Neuronal stem cell (in vitro differentiated cells): ENCODE data around the gene LXN.

Experiments
- DNase-seq: peaks from one replicate; pipeline ENCODE4 v3.0.0-alpha.2; 2013; ENCODE audit warnings: low spot score
- H2AFZ ChIP-seq: one replicate; pipeline ENCODE4 v1.6.1; 2013; ENCODE audit warnings: mild to moderate bottlenecking, low read length, inconsistent platforms
- H2AK5ac ChIP-seq: 2 replicates; pipeline ENCODE4 v1.6.1; 2013; ENCODE audit warnings: low read depth, mild to moderate bottlenecking, inconsistent platforms, low read length, moderate library complexity, mixed read lengths
- H2BK120ac ChIP-seq: 2 replicates; pipeline ENCODE4 v1.6.1; 2013; ENCODE audit warnings: low read depth, mild to moderate bottlenecking, inconsistent platforms, low read length, moderate library complexity, mixed read lengths
- H2BK12ac ChIP-seq: one replicate; pipeline ENCODE4 v1.6.1; 2013; ENCODE audit warnings: low read length, inconsistent platforms
- H2BK15ac ChIP-seq: 2 replicates; pipeline ENCODE4 v1.6.1; 2013; ENCODE audit warnings: mild to moderate bottlenecking, low read length, inconsistent platforms, mixed read lengths
- H2BK5ac ChIP-seq: one replicate; pipeline ENCODE4 v1.6.1; 2013; ENCODE audit warnings: inconsistent platforms, mild to moderate bottlenecking, low read length, moderate library complexity
- H3K14ac ChIP-seq: one replicate; pipeline ENCODE4 v1.6.1; 2013; ENCODE audit warnings: low read length, inconsistent platforms
- H3K18ac ChIP-seq: 2 replicates; pipeline ENCODE4 v1.6.1; 2013; ENCODE audit warnings: low read length, inconsistent platforms
- H3K23ac ChIP-seq: 2 replicates; pipeline ENCODE4 v1.6.1; 2013; ENCODE audit warnings: low read depth, mild to moderate bottlenecking, mixed read lengths, low read length, inconsistent platforms; ENCODE audit not compliant: poor library complexity
- H3K27ac ChIP-seq: replicated peaks from 3 replicates; pipeline ENCODE4 v1.5.1; 2013; ENCODE audit warnings: low read length, inconsistent platforms
- H3K27me3 ChIP-seq, 3 experiments: 2 replicates each; pipeline ENCODE4 v1.6.1; 2013; ENCODE audit warnings: low read length in 3 of 3, mild to moderate bottlenecking in 2 of 3, inconsistent platforms in 1 of 3, low read depth in 1 of 3, mixed read lengths in 1 of 3, moderate library complexity in 1 of 3; ENCODE audit not compliant: control insufficient read depth in 3 of 3, insufficient read depth in 3 of 3
- H3K36me3 ChIP-seq, 2 donors: replicated peaks in 1 of 2; 2 replicates each; pipeline ENCODE4 v1.6.1; 2013; ENCODE audit warnings: low read length in 2 of 2; ENCODE audit not compliant: control insufficient read depth in 2 of 2, insufficient read depth in 2 of 2
- H3K4ac ChIP-seq: 2 replicates; pipeline ENCODE4 v1.6.1; 2013; ENCODE audit warnings: inconsistent platforms, mild to moderate bottlenecking, low read length, moderate library complexity
- H3K4me1 ChIP-seq, 2 donors: 1 replicate in 1 of 2; 2 replicates in 1 of 2; pipeline ENCODE4 v1.6.1; 2013; ENCODE audit warnings: low read length in 2 of 2, low read depth in 1 of 2; ENCODE audit not compliant: control insufficient read depth in 2 of 2, insufficient read depth in 1 of 2
- H3K4me2 ChIP-seq: one replicate; pipeline ENCODE4 v1.6.1; 2013; ENCODE audit warnings: mild to moderate bottlenecking, low read length, inconsistent platforms; ENCODE audit not compliant: insufficient read depth, poor library complexity, severe bottlenecking
- H3K4me3 ChIP-seq, 2 donors: 2 replicates each; pipeline ENCODE4 v1.5.1; 2013; ENCODE audit warnings: low read length in 2 of 2, mild to moderate bottlenecking in 2 of 2, inconsistent platforms in 1 of 2, moderate library complexity in 1 of 2
- H3K79me1 ChIP-seq: one replicate; pipeline ENCODE4 v1.6.1; 2013; ENCODE audit warnings: low read depth, mild to moderate bottlenecking, inconsistent platforms, low read length, moderate library complexity
- H3K9ac ChIP-seq: one replicate; pipeline ENCODE4 v1.6.1; 2013; ENCODE audit warnings: mild to moderate bottlenecking, low read depth, low read length, inconsistent platforms; ENCODE audit not compliant: poor library complexity
- H3K9me3 ChIP-seq, 2 donors: replicated peaks in 1 of 2; 2 replicates each; pipeline versions ENCODE3 to v1.6.1; 2013; ENCODE audit warnings: low read length in 2 of 2, mild to moderate bottlenecking in 2 of 2, inconsistent platforms in 1 of 2, low read depth in 1 of 2, mixed read lengths in 1 of 2, moderate library complexity in 1 of 2; ENCODE audit not compliant: control insufficient read depth in 2 of 2, insufficient read depth in 1 of 2
- H4K8ac ChIP-seq: one replicate; pipeline ENCODE4 v1.6.1; 2013; ENCODE audit warnings: low read depth, mild to moderate bottlenecking, inconsistent platforms, low read length, moderate library complexity
- H4K91ac ChIP-seq: one replicate; pipeline ENCODE4 v1.6.1; 2013; ENCODE audit warnings: low read length, low read depth, mild to moderate bottlenecking, inconsistent platforms; ENCODE audit not compliant: poor library complexity
- WGBS, 2 donors: extraction: QIAGEN DNeasy Blood & Tissue Kit; methylation state at CpG; one replicate each; pipeline ENCODE4 v1.1.7; 2013; ENCODE audit warnings: missing lambda C conversion rate in 2 of 2, mixed read lengths in 1 of 2; ENCODE audit not compliant: insufficient read length in 2 of 2, insufficient replicate concordance in 1 of 2; ENCODE audit errors: extremely low coverage in 2 of 2; 5-methylcytosine and 5-hydroxymethylcytosine counted together

LXN gene

DNA sequence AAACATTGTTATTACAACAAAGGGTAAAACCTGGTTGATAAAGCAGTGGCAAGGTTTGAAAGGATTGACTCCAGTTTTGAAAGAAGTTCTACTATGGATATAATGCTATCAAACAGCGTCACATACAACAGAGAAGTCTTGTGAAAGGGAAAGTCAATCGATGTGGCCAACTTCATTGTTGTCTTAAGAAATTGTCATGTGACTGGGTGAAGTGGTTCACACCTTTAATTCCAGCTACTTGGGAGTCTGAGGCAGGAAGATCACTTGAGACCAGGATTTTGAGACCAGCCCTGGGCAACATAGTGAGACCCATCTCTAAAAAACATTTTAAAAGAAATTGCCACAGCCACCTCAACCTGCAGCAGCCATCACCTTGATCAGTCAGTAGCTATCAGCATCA is 6.2 kb upstream of the LXN start:
- no peak overlapping the region for H2BK15ac ChIP-seq
- no peak overlapping the region for H3K27ac ChIP-seq
- H3K23ac ChIP-seq, result no peak overlapping the region
- H3K36me3 ChIP-seq, result peaks cover 0 to 41% of the 10 kb centered on the region in 2 donors
- no peaks in the 10 kb centered on the region for H3K4me1 ChIP-seq
- no peak for DNase-seq
- H3K18ac ChIP-seq, result no peak overlapping the region
- no peak overlapping the region for H4K91ac ChIP-seq
- H2BK5ac ChIP-seq, result no peak overlapping the region
- no peak overlapping the region for H2BK12ac ChIP-seq
- H2AK5ac ChIP-seq, result no peak overlapping the region
- H3K4me2 ChIP-seq, result no peak overlapping the region
- H3K4me3 ChIP-seq, result no peak overlapping the region
- H3K9me3 ChIP-seq, result no peaks in the 10 kb centered on the region
- H2BK120ac ChIP-seq, result no peak overlapping the region
- no peak overlapping the region for H2AFZ ChIP-seq
- no CpG with 5 or more reads among the region's 2 CpGs for WGBS, 2 donors
- no peak overlapping the region for H3K14ac ChIP-seq
- H4K8ac ChIP-seq, result no peak overlapping the region
- no peak overlapping the region for H3K9ac ChIP-seq
- H3K27me3 ChIP-seq, result no peaks in the 10 kb centered on the region
- H3K79me1 ChIP-seq, result no peaks in the 10 kb centered on the region
- no peak overlapping the region for H3K4ac ChIP-seq

DNA sequence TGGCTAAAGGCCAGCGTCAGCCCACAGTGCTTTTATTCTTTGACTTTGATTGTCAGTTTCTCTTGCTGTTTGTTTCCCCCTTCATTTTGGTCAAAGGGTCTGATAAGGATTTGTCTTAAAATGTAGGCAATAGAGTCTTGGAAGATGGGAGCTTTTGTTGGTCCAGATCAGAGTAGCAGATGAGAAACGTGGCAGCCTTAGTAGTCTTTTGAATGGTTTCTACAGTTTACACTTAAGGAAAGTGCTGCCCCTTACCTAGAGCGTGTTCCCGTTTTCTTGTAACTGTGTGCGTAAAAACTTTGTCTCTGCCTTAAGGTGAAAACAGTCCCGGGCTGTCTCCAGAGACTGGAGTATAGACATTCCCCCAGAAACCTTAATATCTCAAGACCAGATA is 630 bp downstream of the LXN start:
- peak overlapping the region; percentile 84 for H3K9ac ChIP-seq
- no peaks in the 10 kb centered on the region for H3K79me1 ChIP-seq
- H3K36me3 ChIP-seq, result peaks cover 5 to 48% of the 10 kb centered on the region in 2 donors
- H3K9me3 ChIP-seq, result no peaks in the 10 kb centered on the region
- no peak overlapping the region for H2BK12ac ChIP-seq
- H3K18ac ChIP-seq, result no peak overlapping the region
- WGBS, 2 donors, result no CpG with 5 or more reads among the region's 6 CpGs
- H2BK120ac ChIP-seq, result no peak overlapping the region
- H3K27ac ChIP-seq, result no peak overlapping the region
- peak overlapping the region; percentile 66 for H2AFZ ChIP-seq
- H2BK5ac ChIP-seq, result no peak overlapping the region
- peak overlapping the region; percentile 45 to 79 for H3K4me3 ChIP-seq
- no peak overlapping the region for H3K14ac ChIP-seq
- no peaks in the 10 kb centered on the region for H3K27me3 ChIP-seq
- peak; percentile 4 for DNase-seq
- H4K8ac ChIP-seq, result no peak overlapping the region
- H3K23ac ChIP-seq, result no peak overlapping the region
- H3K4me1 ChIP-seq, result peaks cover 0 to 2% of the 10 kb centered on the region in 2 donors
- H2BK15ac ChIP-seq, result no peak overlapping the region
- H3K4me2 ChIP-seq, result peak overlapping the region; percentile 65
- no peak overlapping the region for H3K4ac ChIP-seq
- no peak overlapping the region for H2AK5ac ChIP-seq
- H4K91ac ChIP-seq, result no peak overlapping the region

DNA sequence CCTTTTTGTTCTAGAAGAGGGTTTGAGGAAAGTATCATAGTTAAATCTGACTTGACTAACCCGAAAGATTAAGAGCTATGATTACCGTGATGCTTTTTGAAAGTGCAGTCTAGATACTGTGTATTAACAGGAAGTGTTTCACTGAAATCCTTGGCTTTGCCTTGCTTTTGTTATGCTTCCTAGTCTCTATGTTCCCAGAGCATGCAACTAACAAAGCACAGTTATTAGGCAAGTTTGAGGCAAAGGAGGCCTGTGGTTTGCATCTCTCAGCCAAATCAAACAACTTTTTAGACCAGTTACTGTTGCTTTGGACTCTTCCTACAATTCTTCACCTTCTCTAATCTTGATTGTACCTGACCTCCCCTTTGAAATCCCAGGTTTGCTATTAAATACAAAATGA is 3.9 kb downstream of the LXN start:
- Histone ChIP-seq H3K4me3 (no peak overlapping the region), H3K4me2 (no peak overlapping the region), H3K27me3 (no peaks in the 10 kb centered on the region), H2BK120ac (no peak overlapping the region), H3K9ac (no peak overlapping the region), H3K23ac (no peak overlapping the region), H3K14ac (no peak overlapping the region), H4K8ac (no peak overlapping the region), H3K79me1 (no peaks in the 10 kb centered on the region), H4K91ac (no peak overlapping the region), H2AK5ac (no peak overlapping the region), H3K4me1 (peaks cover 0 to 2% of the 10 kb centered on the region in 2 donors), H3K4ac (no peak overlapping the region), H3K36me3 (peaks cover 6 to 70% of the 10 kb centered on the region in 2 donors), H3K18ac (no peak overlapping the region), H3K9me3 (no peaks in the 10 kb centered on the region), H2BK5ac (no peak overlapping the region), H2BK12ac (no peak overlapping the region), H2BK15ac (no peak overlapping the region), H2AFZ (no peak overlapping the region), H3K27ac (no peak overlapping the region)
- DNase-seq, result no peak
- WGBS, 2 donors, result no CpG with 5 or more reads among the region's 2 CpGs

DNA sequence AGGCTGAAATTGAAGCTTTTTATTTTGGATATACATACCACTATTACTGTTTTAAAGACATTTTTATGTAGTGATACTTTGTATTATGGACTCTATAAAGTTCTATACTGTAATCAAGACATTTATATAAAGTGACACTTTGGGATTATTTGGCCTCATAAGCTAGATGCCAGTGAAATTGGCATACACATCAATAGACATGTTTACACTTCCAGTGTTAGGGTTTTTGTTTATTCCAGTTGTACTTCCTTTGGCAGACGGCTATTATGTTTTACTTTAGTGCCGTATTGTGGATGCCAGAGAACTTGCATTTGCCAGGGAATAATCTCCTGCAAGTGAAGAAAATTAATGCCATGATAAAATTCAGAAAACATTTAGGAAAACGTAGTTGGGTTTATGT is 6.0 kb downstream of the LXN start:
- no peak overlapping the region for H2AK5ac ChIP-seq
- H3K23ac ChIP-seq, result no peak overlapping the region
- H2AFZ ChIP-seq, result no peak overlapping the region
- no peak overlapping the region for H3K14ac ChIP-seq
- peaks cover 7 to 87% of the 10 kb centered on the region in 2 donors for H3K36me3 ChIP-seq
- H3K18ac ChIP-seq, result no peak overlapping the region
- H3K27me3 ChIP-seq, result no peaks in the 10 kb centered on the region
- H3K4ac ChIP-seq, result no peak overlapping the region
- no peaks in the 10 kb centered on the region for H3K9me3 ChIP-seq
- no peaks in the 10 kb centered on the region for H3K4me1 ChIP-seq
- H2BK15ac ChIP-seq, result no peak overlapping the region
- H4K8ac ChIP-seq, result no peak overlapping the region
- H3K4me3 ChIP-seq, result no peak overlapping the region
- no peak for DNase-seq
- no peak overlapping the region for H2BK5ac ChIP-seq
- WGBS, 2 donors, result no CpG with 5 or more reads among the region's 3 CpGs
- H3K79me1 ChIP-seq, result no peaks in the 10 kb centered on the region
- no peak overlapping the region for H2BK12ac ChIP-seq
- H2BK120ac ChIP-seq, result no peak overlapping the region
- H3K27ac ChIP-seq, result no peak overlapping the region
- no peak overlapping the region for H3K9ac ChIP-seq
- no peak overlapping the region for H3K4me2 ChIP-seq
- no peak overlapping the region for H4K91ac ChIP-seq
